H9 (cell line): ENCODE data around the gene ASXL1. TPM values are rescaled to one million over a fixed set of nuclear protein-coding genes. Genes with fewer than 3 reads are reported as not detected.
A peak's percentile ranks its signal among the peaks of the same experiment; 100 is the strongest.

ENCODE experiments used
- DNase-seq: peaks from one replicate; pipeline ENCODE4 v3.0.0-alpha.2; 2017
- H2AFZ ChIP-seq: one replicate; pipeline ENCODE4 v1.6.1; 2013; ENCODE audit warnings: mild to moderate bottlenecking, low read length, control low read depth, moderate library complexity
- H2AK5ac ChIP-seq: 2 replicates; pipeline ENCODE4 v1.6.1; 2013; ENCODE audit warnings: low read length, control low read depth, mixed read lengths; ENCODE audit not compliant: insufficient read length
- H2BK120ac ChIP-seq: one replicate; pipeline ENCODE4 v1.6.1; 2013; ENCODE audit warnings: low read depth, mild to moderate bottlenecking, low read length, control low read depth, inconsistent platforms; ENCODE audit not compliant: poor library complexity, severe bottlenecking
- H2BK12ac ChIP-seq: 2 replicates; pipeline ENCODE4 v1.6.1; 2013; ENCODE audit warnings: low read length, control low read depth, mixed read lengths, low read depth; ENCODE audit not compliant: insufficient read length
- H2BK15ac ChIP-seq: 2 replicates; pipeline ENCODE4 v1.6.1; 2013; ENCODE audit warnings: low read depth, low read length, control low read depth
- H2BK20ac ChIP-seq: one replicate; pipeline ENCODE4 v1.6.1; 2013; ENCODE audit warnings: low read depth, mild to moderate bottlenecking, low read length, control low read depth, inconsistent platforms; ENCODE audit not compliant: poor library complexity, severe bottlenecking
- H2BK5ac ChIP-seq: 2 replicates; pipeline ENCODE4 v1.6.1; 2013; ENCODE audit warnings: low read length, control low read depth, mixed read lengths; ENCODE audit not compliant: insufficient read length
- H3K14ac ChIP-seq: 2 replicates; pipeline ENCODE4 v1.6.1; 2013; ENCODE audit warnings: low read length, control low read depth; ENCODE audit not compliant: insufficient read depth
- H3K18ac ChIP-seq: 2 replicates; pipeline ENCODE4 v1.6.1; 2013; ENCODE audit warnings: low read depth, mild to moderate bottlenecking, mixed read lengths, low read length, control low read depth; ENCODE audit not compliant: insufficient read length
- H3K23ac ChIP-seq: 2 replicates; pipeline ENCODE4 v1.6.1; 2013; ENCODE audit warnings: low read length, control low read depth, mixed read lengths, low read depth; ENCODE audit not compliant: insufficient read length
- H3K23me2 ChIP-seq: 2 replicates; pipeline ENCODE4 v1.6.1; 2013; ENCODE audit warnings: low read depth, mild to moderate bottlenecking, mixed read lengths, low read length, control low read depth; ENCODE audit not compliant: insufficient read length, poor library complexity, severe bottlenecking
- H3K27ac ChIP-seq: 2 replicates; pipeline ENCODE4 v1.5.1; 2013; ENCODE audit warnings: low read length, control low read depth, mixed read lengths, low read depth; ENCODE audit not compliant: insufficient read length
- H3K27me3 ChIP-seq: 2 replicates; pipeline ENCODE4 v1.6.1; 2013; ENCODE audit warnings: low read length, control low read depth, inconsistent platforms; ENCODE audit not compliant: insufficient read depth
- H3K4ac ChIP-seq: 2 replicates; pipeline ENCODE4 v1.6.1; 2013; ENCODE audit warnings: low read depth, mild to moderate bottlenecking, control low read depth, inconsistent platforms, low read length, moderate library complexity
- H3K4me1 ChIP-seq: 2 replicates; pipeline ENCODE4 v1.6.1; 2013; ENCODE audit warnings: low read length, control low read depth, inconsistent platforms; ENCODE audit not compliant: insufficient read depth
- H3K4me2 ChIP-seq: 2 replicates; pipeline ENCODE4 v1.6.1; 2013; ENCODE audit warnings: low read length, control low read depth, mixed read lengths; ENCODE audit not compliant: insufficient read length, insufficient read depth
- H3K56ac ChIP-seq: 2 replicates; pipeline ENCODE4 v1.6.1; 2013; ENCODE audit warnings: low read depth, mild to moderate bottlenecking, mixed read lengths, low read length, control low read depth; ENCODE audit not compliant: insufficient read length
- H3K79me1 ChIP-seq: 2 replicates; pipeline ENCODE4 v1.6.1; 2013; ENCODE audit warnings: low read depth, mild to moderate bottlenecking, moderate library complexity, low read length, control low read depth, inconsistent platforms; ENCODE audit not compliant: insufficient read depth, poor library complexity, severe bottlenecking
- H3K79me2 ChIP-seq: 2 replicates; pipeline ENCODE4 v1.6.1; 2013; ENCODE audit warnings: low read length, control low read depth, inconsistent platforms; ENCODE audit not compliant: insufficient read depth
- H3K9ac ChIP-seq: 2 replicates; pipeline ENCODE4 v1.6.1; 2013; ENCODE audit warnings: low read length, control low read depth, mixed read lengths; ENCODE audit not compliant: insufficient read length; ENCODE audit errors: extremely low read depth
- H3K9me3 ChIP-seq: one replicate; pipeline ENCODE4 v1.6.1; 2013; ENCODE audit warnings: low read depth, low read length, inconsistent platforms; ENCODE audit not compliant: control insufficient read depth
- H3T11ph ChIP-seq: one replicate; pipeline ENCODE4 v1.6.1; 2013; ENCODE audit warnings: mild to moderate bottlenecking, low read length, control low read depth, inconsistent platforms
- H4K20me1 ChIP-seq: one replicate; pipeline ENCODE4 v1.6.1; 2013; ENCODE audit not compliant: control insufficient read depth, insufficient read length, insufficient read depth
- H4K5ac ChIP-seq: 2 replicates; pipeline ENCODE4 v1.6.1; 2013; ENCODE audit warnings: low read depth, mild to moderate bottlenecking, mixed read lengths, low read length, control low read depth; ENCODE audit not compliant: insufficient read length
- H4K8ac ChIP-seq: replicated peaks from 2 replicates; pipeline ENCODE4 v1.6.1; 2013; ENCODE audit warnings: low read length, control low read depth, mixed read lengths, low read depth; ENCODE audit not compliant: insufficient read length
- H4K91ac ChIP-seq: 2 replicates; pipeline ENCODE4 v1.6.1; 2013; ENCODE audit warnings: low read depth, mild to moderate bottlenecking, moderate library complexity, mixed read lengths, low read length, control low read depth; ENCODE audit not compliant: insufficient read length
- H3K27ac Mint-ChIP-seq, 3 experiments: 2 replicates in 2 of 3; 3 replicates in 1 of 3; pipeline ENCODE4 v1.8.0; 2020 to 2021; ENCODE audit warnings: mixed read lengths in 3 of 3, mild to moderate bottlenecking in 1 of 3, moderate library complexity in 1 of 3
- H3K27me3 Mint-ChIP-seq: 2 replicates; pipeline ENCODE4 v1.8.0; 2021; ENCODE audit warnings: low read depth, mild to moderate bottlenecking, moderate library complexity, mixed read lengths
- H3K36me3 Mint-ChIP-seq, 3 experiments: 2 replicates in 2 of 3; 3 replicates in 1 of 3; pipeline ENCODE4 v1.8.0; 2020 to 2021; ENCODE audit warnings: low read depth in 3 of 3, mixed read lengths in 3 of 3; ENCODE audit not compliant: insufficient read depth in 1 of 3
- H3K4me1 Mint-ChIP-seq, 2 experiments: 2 replicates each; pipeline ENCODE4 v1.8.0; 2020; ENCODE audit warnings: mixed read lengths in 2 of 2
- H3K4me3 Mint-ChIP-seq, 2 experiments: 2 replicates in 1 of 2; 3 replicates in 1 of 2; pipeline ENCODE4 v1.8.0; 2020 to 2021; ENCODE audit warnings: mild to moderate bottlenecking in 2 of 2, mixed read lengths in 2 of 2, moderate library complexity in 1 of 2
- H3K9me3 Mint-ChIP-seq, 2 experiments: 2 replicates in 1 of 2; 3 replicates in 1 of 2; pipeline ENCODE4 v1.8.0; 2020; ENCODE audit warnings: mild to moderate bottlenecking in 2 of 2, mixed read lengths in 2 of 2, moderate library complexity in 1 of 2
- WGBS: extraction: QIAGEN DNeasy Blood & Tissue Kit; methylation state at CpG from one replicate; pipeline ENCODE4 v1.1.7; 2013; ENCODE audit warnings: missing lambda C conversion rate, low lambda C conversion rate, mixed read lengths; ENCODE audit not compliant: insufficient read length; ENCODE audit errors: extremely low coverage; 5-methylcytosine and 5-hydroxymethylcytosine counted together
- total RNA-seq: library from RNA; stranded (reverse); gene quantifications from 2 replicates; pipeline ENCODE4 v1.2.1, GENCODE V29; 2021
- TF ChIP-seq, protein P1 (sequence below): fragments of 200-600 bp; sonication (generic); conservative IDR thresholded peaks from 3 replicates; pipeline ENCODE4 v1.8.0; 2021; ENCODE audit warnings: antibody characterized with exemption, mild to moderate bottlenecking

ASXL1 gene
- total RNA-seq, 1 experiment from 2014 or later = 39.5 TPM

DNA sequence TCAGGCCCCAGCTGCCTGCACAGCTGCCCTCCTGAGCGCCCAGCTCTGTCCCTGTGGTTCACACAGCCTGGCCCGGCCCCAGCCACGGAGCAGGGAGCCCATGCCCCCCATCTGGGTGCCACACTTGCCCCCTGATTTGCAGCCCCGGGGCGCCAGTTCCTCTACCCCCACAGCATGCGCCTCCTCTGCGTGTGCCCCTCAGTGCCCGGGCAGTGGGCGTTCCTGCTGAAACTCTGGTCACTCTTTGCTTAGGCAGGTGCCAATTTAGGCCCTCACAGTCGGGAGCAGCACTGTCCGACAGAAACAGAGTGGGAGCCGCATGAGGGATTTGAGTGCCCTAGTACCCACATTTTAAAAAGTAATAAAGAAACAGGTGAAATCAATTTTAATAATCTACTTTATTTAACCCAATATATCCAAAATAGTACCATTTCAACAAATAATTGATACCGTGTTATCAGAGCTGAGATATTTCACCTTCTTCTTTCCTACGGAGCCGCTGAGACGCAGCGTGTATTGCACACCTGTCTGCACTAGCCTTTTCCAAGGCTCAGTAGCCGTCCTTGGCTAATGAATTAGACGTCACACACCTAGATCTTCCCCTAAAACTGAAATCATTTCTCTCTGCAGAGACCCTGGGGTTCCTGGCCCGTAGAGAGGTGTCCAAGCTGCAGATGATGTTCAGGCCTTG is 106.4 kb downstream of the ASXL1 start:
- Mint-ChIP-seq H3K27ac (peak overlapping the region; percentile 40 to 79 (median 48); a peak in 2 of 7 replicates), H3K4me1 (peaks cover 23 to 27% of the 10 kb centered on the region in 2 experiments), H3K36me3 (peaks cover 0 to 13% (median 2%) of the 10 kb centered on the region in 3 experiments; a peak in 5 of 7 replicates), H3K4me3 (no peak overlapping the region; a peak in 1 of 5 replicates), H3K27me3 (no peaks in the 10 kb centered on the region), H3K9me3 (no peaks in the 10 kb centered on the region)
- H3K23me2 ChIP-seq = no peaks in the 10 kb centered on the region
- TF ChIP-seq, protein P1, sequence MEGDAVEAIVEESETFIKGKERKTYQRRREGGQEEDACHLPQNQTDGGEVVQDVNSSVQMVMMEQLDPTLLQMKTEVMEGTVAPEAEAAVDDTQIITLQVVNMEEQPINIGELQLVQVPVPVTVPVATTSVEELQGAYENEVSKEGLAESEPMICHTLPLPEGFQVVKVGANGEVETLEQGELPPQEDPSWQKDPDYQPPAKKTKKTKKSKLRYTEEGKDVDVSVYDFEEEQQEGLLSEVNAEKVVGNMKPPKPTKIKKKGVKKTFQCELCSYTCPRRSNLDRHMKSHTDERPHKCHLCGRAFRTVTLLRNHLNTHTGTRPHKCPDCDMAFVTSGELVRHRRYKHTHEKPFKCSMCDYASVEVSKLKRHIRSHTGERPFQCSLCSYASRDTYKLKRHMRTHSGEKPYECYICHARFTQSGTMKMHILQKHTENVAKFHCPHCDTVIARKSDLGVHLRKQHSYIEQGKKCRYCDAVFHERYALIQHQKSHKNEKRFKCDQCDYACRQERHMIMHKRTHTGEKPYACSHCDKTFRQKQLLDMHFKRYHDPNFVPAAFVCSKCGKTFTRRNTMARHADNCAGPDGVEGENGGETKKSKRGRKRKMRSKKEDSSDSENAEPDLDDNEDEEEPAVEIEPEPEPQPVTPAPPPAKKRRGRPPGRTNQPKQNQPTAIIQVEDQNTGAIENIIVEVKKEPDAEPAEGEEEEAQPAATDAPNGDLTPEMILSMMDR = no peak
- no peak overlapping the region; the same call in 1 of the 2 replicates for H3K14ac ChIP-seq
- no peak overlapping the region for H2AFZ ChIP-seq
- no peak overlapping the region for H4K8ac ChIP-seq
- H2BK120ac ChIP-seq = no peak overlapping the region
- no peaks in the 10 kb centered on the region for H3K79me2 ChIP-seq
- H3K4ac ChIP-seq = no peak overlapping the region
- no CpG with 5 or more reads among the region's 20 CpGs for WGBS
- no peaks in the 10 kb centered on the region for H3K9me3 ChIP-seq
- no peaks in the 10 kb centered on the region for H3K4me1 ChIP-seq
- no peak overlapping the region for H4K91ac ChIP-seq
- no peak overlapping the region for H2BK20ac ChIP-seq
- no peak overlapping the region for H2BK12ac ChIP-seq
- H3K23ac ChIP-seq = no peak overlapping the region
- no peak overlapping the region for H3T11ph ChIP-seq
- no peaks in the 10 kb centered on the region for H3K79me1 ChIP-seq
- no peak overlapping the region for H2BK15ac ChIP-seq
- peaks cover 4% of the 10 kb centered on the region for H4K20me1 ChIP-seq
- no peak overlapping the region for H3K27ac ChIP-seq
- H3K56ac ChIP-seq = no peak overlapping the region
- H4K5ac ChIP-seq = no peak overlapping the region
- no peak for DNase-seq
- no peak overlapping the region for H2BK5ac ChIP-seq
- no peak overlapping the region for H3K4me2 ChIP-seq
- no peak overlapping the region for H3K18ac ChIP-seq
- no peak overlapping the region for H3K9ac ChIP-seq
- H3K27me3 ChIP-seq = no peaks in the 10 kb centered on the region
- no peak overlapping the region for H2AK5ac ChIP-seq
